ENCODE data around the gene MSX1. TPM values are rescaled to one million over a fixed set of nuclear protein-coding genes. Genes with fewer than 3 reads are reported as not detected.

Gene MSX1
- total RNA-seq, 6 donors from 2014 or later: 1.1 to 16.8 (median 1.8) TPM; not detected in 1

DNA sequence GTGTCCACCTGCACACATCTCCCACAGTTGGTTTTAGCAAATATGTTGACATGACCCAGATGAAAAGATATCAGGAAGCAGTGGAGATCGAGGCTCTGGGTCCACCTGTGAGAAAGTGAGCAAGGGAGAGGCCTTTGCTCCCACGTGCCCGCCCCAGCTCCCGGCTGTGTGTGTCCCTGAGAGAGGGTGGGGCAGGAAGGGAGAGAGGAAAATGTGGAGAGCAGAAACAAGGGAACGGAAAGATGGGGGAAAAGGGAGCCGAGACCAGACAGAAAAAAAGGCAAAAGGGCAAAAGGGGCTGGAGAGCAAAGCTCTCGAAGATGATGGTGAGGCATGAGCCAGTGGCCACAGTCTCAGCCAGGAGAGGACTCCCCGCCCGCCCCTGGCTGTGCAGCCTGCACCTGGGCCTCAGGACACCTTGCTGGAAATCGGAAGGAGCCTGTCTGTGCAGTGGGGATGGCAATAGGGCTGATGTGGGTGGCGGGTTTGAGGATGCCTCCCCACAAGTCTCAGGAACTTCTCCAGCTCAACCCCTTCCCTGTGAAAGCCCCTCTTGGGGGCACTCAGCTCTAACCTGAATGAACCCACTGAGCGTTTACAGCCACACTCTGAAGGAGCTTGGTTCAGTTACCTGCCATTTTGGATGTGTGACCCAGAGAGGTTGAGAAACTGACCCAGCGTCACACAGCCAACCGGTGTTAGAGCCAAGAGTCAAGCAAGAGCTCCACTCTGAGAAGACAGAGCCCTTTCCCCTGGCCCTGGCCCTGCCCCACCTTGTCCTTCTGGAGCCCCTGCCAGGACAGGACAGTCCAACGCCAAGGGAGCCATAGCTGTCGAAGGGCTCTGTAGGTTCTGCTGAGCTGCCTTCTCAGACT, 20.3 kb upstream of the MSX1 start:
- 57 to 65% methylated on average over 14 to 16 of the region's 16 CpGs for WGBS, 2 donors
- no peaks in the 10 kb centered on the region for H3K4me1 ChIP-seq

DNA sequence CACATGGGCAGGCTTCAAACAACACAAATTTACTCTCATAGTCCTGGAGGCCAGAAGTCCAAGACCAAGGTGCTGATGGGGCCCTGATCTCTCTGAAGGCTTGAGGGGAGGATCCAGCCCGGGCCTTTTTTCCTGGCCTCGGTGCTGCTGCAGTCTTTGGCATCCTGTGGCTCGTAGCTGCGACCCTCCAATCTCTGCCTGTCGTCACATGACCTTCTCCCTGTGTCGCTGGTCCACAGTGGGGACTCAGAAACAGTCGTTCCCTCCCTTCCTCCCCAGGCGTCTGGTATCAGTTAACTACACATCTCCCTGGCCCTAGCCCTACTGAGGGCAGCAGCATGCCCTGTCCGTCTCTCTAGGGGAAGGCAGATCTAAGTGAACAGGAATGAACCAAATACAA, 19.1 kb upstream of the MSX1 start:
- H3K9me3 ChIP-seq: no peaks in the 10 kb centered on the region
- DNase-seq (no peak), ATAC-seq (ENCODE audit: low FRiP score in 2 of 2) (no peak)
- no peaks in the 10 kb centered on the region for H3K36me3 ChIP-seq
- no peaks in the 10 kb centered on the region for H3K4me1 ChIP-seq
- no peak overlapping the region for H3K27ac ChIP-seq
- H3K4me3 ChIP-seq: no peak overlapping the region
- peaks cover 0 to 4% (median 0%) of the 10 kb centered on the region in 4 donors for H3K27me3 ChIP-seq
- 44 to 60% methylated on average over 1 to 9 of the region's 9 CpGs for WGBS, 2 donors
- TF ChIP-seq CTCF (IDR thresholded peaks at IDR 0.05) (no peak), POLR2A (IDR thresholded peaks at IDR 0.05) (no peak), POLR2AphosphoS5 (IDR thresholded peaks at IDR 0.05) (no peak), EP300 (IDR thresholded peaks at IDR 0.05) (no peak)

More for the DNA sequence above, 20.3 kb upstream of the MSX1 start:
- no peak overlapping the region for H3K4me3 ChIP-seq
- H3K27me3 ChIP-seq: no peaks in the 10 kb centered on the region
- no peak overlapping the region for H3K27ac ChIP-seq
- TF ChIP-seq CTCF (IDR thresholded peaks at IDR 0.05) (no peak), POLR2AphosphoS5 (IDR thresholded peaks at IDR 0.05) (no peak), EP300 (IDR thresholded peaks at IDR 0.05) (no peak), POLR2A (IDR thresholded peaks at IDR 0.05) (no peak)
- ATAC-seq (ENCODE audit: low FRiP score in 2 of 2) (no peak), DNase-seq (peak in 1 of 2 donors; percentile 51)
- no peaks in the 10 kb centered on the region for H3K36me3 ChIP-seq
- no peaks in the 10 kb centered on the region for H3K9me3 ChIP-seq

GRCh38 chr4:4841156-4841555, 18.3 kb upstream of the MSX1 start:
- no peaks in the 10 kb centered on the region for H3K36me3 ChIP-seq
- WGBS, 2 donors: 76 to 77% methylated on average over 9 of the region's 9 CpGs
- TF ChIP-seq EP300 (IDR thresholded peaks at IDR 0.05): no peak
- TF ChIP-seq POLR2A (IDR thresholded peaks at IDR 0.05): no peak
- no peak for TF ChIP-seq CTCF (IDR thresholded peaks at IDR 0.05)
- TF ChIP-seq POLR2AphosphoS5 (IDR thresholded peaks at IDR 0.05): no peak
- H3K9me3 ChIP-seq: no peaks in the 10 kb centered on the region
- peaks cover 0 to 4% (median 0%) of the 10 kb centered on the region in 4 donors for H3K27me3 ChIP-seq
- no peak overlapping the region for H3K27ac ChIP-seq
- no peaks in the 10 kb centered on the region for H3K4me1 ChIP-seq
- no peak for DNase-seq
- ATAC-seq (ENCODE audit: low FRiP score in 2 of 2): no peak
- H3K4me3 ChIP-seq: no peak overlapping the region

DNA sequence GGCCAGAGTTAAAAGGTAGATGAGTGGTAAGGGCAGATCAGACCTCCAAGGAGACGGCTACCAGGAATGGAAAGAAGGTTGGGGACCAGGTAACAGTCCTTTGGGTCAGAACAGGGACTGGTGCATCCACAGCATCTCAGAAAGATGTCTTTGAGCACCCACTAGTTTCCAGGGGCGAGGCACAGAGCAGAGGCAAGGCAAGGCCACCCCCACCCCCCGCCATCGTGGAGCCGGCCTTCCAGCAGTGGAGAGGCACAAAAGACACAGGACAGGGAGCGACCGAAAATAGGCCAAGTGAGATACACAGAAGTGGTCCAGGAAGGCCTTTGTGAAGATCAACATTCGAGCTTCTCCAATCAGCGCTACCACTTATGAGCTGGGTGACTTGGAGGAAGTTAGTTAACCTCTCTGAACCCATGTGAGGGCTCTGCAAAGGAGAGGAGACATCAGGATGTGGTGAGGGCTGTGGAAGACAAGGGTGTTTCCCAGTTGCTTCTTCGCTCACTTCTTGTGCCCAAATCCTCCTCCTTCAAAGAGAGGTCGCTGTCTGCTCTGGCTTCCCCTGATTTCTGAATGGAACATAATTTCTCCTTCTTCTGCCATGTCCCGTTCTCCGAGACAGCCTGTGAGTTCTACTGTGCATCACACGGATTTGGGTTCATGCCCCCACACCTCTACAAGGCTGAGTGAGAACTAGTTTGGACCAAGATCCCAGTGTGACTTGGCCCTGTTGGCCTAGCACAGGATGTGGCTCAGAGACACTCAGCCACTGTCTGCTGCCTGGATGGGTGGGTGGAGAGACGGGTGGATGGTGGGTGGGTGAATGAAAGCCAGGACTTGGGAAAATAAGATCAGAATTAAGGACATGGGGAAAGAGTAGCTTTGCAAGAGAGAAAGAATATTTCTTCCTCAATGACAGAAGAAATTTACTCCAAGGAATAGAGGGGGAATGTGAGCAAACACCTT, 16.7 kb upstream of the MSX1 start:
- WGBS, 2 donors: 84 to 87% methylated on average over 15 of the region's 15 CpGs
- DNase-seq: no peak
- no peak overlapping the region for H3K4me3 ChIP-seq
- no peak for ATAC-seq (ENCODE audit: low FRiP score in 2 of 2)
- no peak overlapping the region for H3K27ac ChIP-seq
- no peaks in the 10 kb centered on the region for H3K4me1 ChIP-seq
- peaks cover 0 to 4% (median 0%) of the 10 kb centered on the region in 4 donors for H3K27me3 ChIP-seq
- no peak for TF ChIP-seq POLR2AphosphoS5 (IDR thresholded peaks at IDR 0.05)
- H3K36me3 ChIP-seq: no peaks in the 10 kb centered on the region
- H3K9me3 ChIP-seq: no peaks in the 10 kb centered on the region

Data from upper lobe of left lung (tissue), 6 donors.